ENCODE measurements around the gene HOXC4. TPM values are rescaled to one million over a fixed set of nuclear protein-coding genes. Genes with fewer than 3 reads are reported as not detected.
"Not testable (repeated sequence)": the region's sequence is repeated elsewhere in the genome, so short reads cannot be mapped to it uniquely, and the experiment has no call there.

HOXC4 gene
- total and polyA plus RNA-seq, 7 experiments from 2014 or later: 0.24 to 0.98 TPM; not detected in 5

- POLR2A ChIA-PET: no interaction called here
- DNase-seq: no peak
- no peaks in the 10 kb centered on the region for H3K9me3 Mint-ChIP-seq
- no peak overlapping the region for H3K27ac ChIP-seq (ENCODE audit: low read depth, low read length)
- H3K27me3 Mint-ChIP-seq: peaks cover 79 to 96% (median 91%) of the 10 kb centered on the region in 5 donors
- CTCF ChIA-PET: interaction anchor here (0.9 kb wide), 1 partner anchor 13 kb away, joined by 4 read pairs; the partner anchor contains the start of gene HOXC4
- H3K4me3 Mint-ChIP-seq: no peak overlapping the region
- no peak for ATAC-seq
- no peaks in the 10 kb centered on the region for H3K36me3 ChIP-seq (ENCODE audit: control insufficient read depth in 2 of 3, insufficient read depth in 3 of 3, low read length in 3 of 3)
- H3K9me3 ChIP-seq (ENCODE audit: control insufficient read depth in 2 of 3, low read length in 3 of 3): no peaks in the 10 kb centered on the region
- intact Hi-C loops (cut with micrococcal nuclease): no loop called here
- H3K27ac Mint-ChIP-seq: no peak overlapping the region
- no peaks in the 10 kb centered on the region for H3K4me1 ChIP-seq (ENCODE audit: control insufficient read depth in 2 of 2, insufficient read depth in 2 of 2, low read length in 2 of 2)
- H3K4me1 Mint-ChIP-seq: peaks cover 0 to 17% (median 11%) of the 10 kb centered on the region in 7 donors
- H3K4me3 ChIP-seq (ENCODE audit: low read length): no peak overlapping the region
- peaks cover 0 to 4% (median 0%) of the 10 kb centered on the region in 5 donors for H3K36me3 Mint-ChIP-seq
- H3K27me3 ChIP-seq (ENCODE audit: control insufficient read depth in 2 of 2, insufficient read depth in 2 of 2, low read length in 2 of 2): peaks cover 4 to 18% of the 10 kb centered on the region in 2 donors
Observed at GRCh38 chr12:54039417-54040147, 14.1 kb upstream of the HOXC4 start.

DNA sequence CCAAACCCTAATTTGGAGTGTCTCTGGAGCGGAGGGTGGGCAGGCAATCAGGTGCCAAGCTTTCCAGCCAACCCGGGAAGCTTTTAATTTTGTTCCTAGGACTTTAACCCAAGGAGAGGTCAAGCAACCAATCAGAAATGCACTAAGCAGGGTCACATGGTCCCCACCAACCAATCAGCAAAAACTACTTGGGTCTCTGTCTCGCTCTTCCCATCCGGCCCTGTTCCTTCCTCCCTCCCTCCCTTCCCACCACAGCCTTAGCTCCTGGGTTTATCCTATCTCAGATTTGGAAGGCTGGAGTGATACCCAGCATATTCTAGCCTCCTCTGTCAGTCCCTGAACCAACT is 13.5 kb upstream of the HOXC4 start:
- H3K36me3 ChIP-seq (ENCODE audit: control insufficient read depth in 2 of 3, insufficient read depth in 3 of 3, low read length in 3 of 3): no peaks in the 10 kb centered on the region
- H3K9me3 Mint-ChIP-seq: no peaks in the 10 kb centered on the region
- ChIA-PET CTCF (no interaction called here), POLR2A (no interaction called here)
- no peak for ATAC-seq
- peaks cover 81 to 96% (median 92%) of the 10 kb centered on the region in 5 donors for H3K27me3 Mint-ChIP-seq
- intact Hi-C loops (cut with micrococcal nuclease): no loop called here
- peaks cover 0 to 13% (median 10%) of the 10 kb centered on the region in 7 donors for H3K4me1 Mint-ChIP-seq
- H3K9me3 ChIP-seq (ENCODE audit: control insufficient read depth in 2 of 3, low read length in 3 of 3): no peaks in the 10 kb centered on the region
- H3K27ac ChIP-seq (ENCODE audit: low read depth, low read length): no peak overlapping the region
- no peaks in the 10 kb centered on the region for H3K4me1 ChIP-seq (ENCODE audit: control insufficient read depth in 2 of 2, insufficient read depth in 2 of 2, low read length in 2 of 2)
- H3K27ac Mint-ChIP-seq: no peak overlapping the region
- peaks cover 1 to 14% of the 10 kb centered on the region in 2 donors for H3K27me3 ChIP-seq (ENCODE audit: control insufficient read depth in 2 of 2, insufficient read depth in 2 of 2, low read length in 2 of 2)
- no peak for DNase-seq
- H3K4me3 Mint-ChIP-seq: no peak overlapping the region
- H3K4me3 ChIP-seq (ENCODE audit: low read length): no peak overlapping the region
- H3K36me3 Mint-ChIP-seq: peaks cover 0 to 4% (median 0%) of the 10 kb centered on the region in 5 donors

- H3K4me1 Mint-ChIP-seq: peaks cover 0 to 13% (median 10%) of the 10 kb centered on the region in 7 donors
- peaks cover 0 to 18% of the 10 kb centered on the region in 2 donors for H3K27me3 ChIP-seq (ENCODE audit: control insufficient read depth in 2 of 2, insufficient read depth in 2 of 2, low read length in 2 of 2)
Observed at GRCh38 chr12:54040648-54041047, 13.0 kb upstream of the HOXC4 start.

DNA sequence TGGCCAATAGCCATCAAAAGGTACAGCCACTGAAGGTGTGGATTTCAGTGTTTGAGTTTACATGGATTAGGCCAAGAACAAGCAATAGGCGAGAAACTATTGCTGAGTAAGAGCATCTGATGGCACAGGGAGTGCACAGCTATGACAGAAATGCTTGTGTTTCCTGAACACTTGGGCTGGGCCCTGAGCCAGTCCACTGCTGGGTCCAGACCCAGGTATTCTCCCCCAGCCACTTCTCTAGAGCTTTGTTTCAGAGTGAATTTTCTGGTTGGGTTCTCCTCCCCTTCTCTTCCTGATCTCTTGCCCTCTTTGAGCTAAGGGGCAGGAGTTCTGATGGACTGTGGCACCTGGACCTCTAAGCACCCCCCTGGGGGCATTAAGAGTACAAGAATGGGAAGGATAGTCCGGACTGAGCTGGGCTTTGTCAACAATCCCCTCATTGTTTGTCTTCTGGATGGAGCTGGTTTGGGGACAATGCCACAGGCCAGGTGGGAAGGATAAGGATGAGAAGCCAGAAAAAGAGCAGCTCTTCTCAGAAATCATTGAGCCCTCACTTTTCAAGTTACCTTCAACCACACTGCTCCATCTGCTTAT is 12.4 kb upstream of the HOXC4 start:
- ATAC-seq (no peak), DNase-seq (no peak)
- H3K36me3 Mint-ChIP-seq: no peaks in the 10 kb centered on the region
- H3K27ac ChIP-seq (ENCODE audit: low read depth, low read length): no peak overlapping the region
- peaks cover 0 to 23% of the 10 kb centered on the region in 2 donors for H3K27me3 ChIP-seq (ENCODE audit: control insufficient read depth in 2 of 2, insufficient read depth in 2 of 2, low read length in 2 of 2)
- CTCF ChIA-PET: interaction anchor here (0.8 kb wide), 1 partner anchor 160 kb away, joined by 3 read pairs; no protein-coding TSS in a partner anchor
- H3K4me3 ChIP-seq (ENCODE audit: low read length): no peak overlapping the region
- POLR2A ChIA-PET: no interaction called here
- H3K9me3 Mint-ChIP-seq: no peaks in the 10 kb centered on the region
- H3K4me1 ChIP-seq (ENCODE audit: control insufficient read depth in 2 of 2, insufficient read depth in 2 of 2, low read length in 2 of 2): no peaks in the 10 kb centered on the region
- no peaks in the 10 kb centered on the region for H3K36me3 ChIP-seq (ENCODE audit: control insufficient read depth in 2 of 3, insufficient read depth in 3 of 3, low read length in 3 of 3)
- H3K27ac Mint-ChIP-seq: no peak overlapping the region
- peaks cover 1 to 13% (median 10%) of the 10 kb centered on the region in 7 donors for H3K4me1 Mint-ChIP-seq
- intact Hi-C loops (cut with micrococcal nuclease): no loop called here
- H3K4me3 Mint-ChIP-seq: no peak overlapping the region
- peaks cover 82 to 96% (median 93%) of the 10 kb centered on the region in 5 donors for H3K27me3 Mint-ChIP-seq
- H3K9me3 ChIP-seq (ENCODE audit: control insufficient read depth in 2 of 3, low read length in 3 of 3): no peaks in the 10 kb centered on the region

More at GRCh38 chr12:54040648-54041047, 13.0 kb upstream of the HOXC4 start:
- no peak overlapping the region for H3K27ac Mint-ChIP-seq
- no peaks in the 10 kb centered on the region for H3K9me3 Mint-ChIP-seq
- H3K27me3 Mint-ChIP-seq: peaks cover 81 to 96% (median 93%) of the 10 kb centered on the region in 5 donors
- ChIA-PET CTCF (interaction anchor here (0.8 kb wide), 1 partner anchor 160 kb away, joined by 3 read pairs; no protein-coding TSS in a partner anchor), POLR2A (no interaction called here)
- intact Hi-C loops (cut with micrococcal nuclease): no loop called here
- Histone ChIP-seq H3K9me3 (ENCODE audit: control insufficient read depth in 2 of 3, low read length in 3 of 3) (no peaks in the 10 kb centered on the region), H3K4me1 (ENCODE audit: control insufficient read depth in 2 of 2, insufficient read depth in 2 of 2, low read length in 2 of 2) (no peaks in the 10 kb centered on the region), H3K27ac (ENCODE audit: low read depth, low read length) (no peak overlapping the region), H3K36me3 (ENCODE audit: control insufficient read depth in 2 of 3, insufficient read depth in 3 of 3, low read length in 3 of 3) (no peaks in the 10 kb centered on the region), H3K4me3 (ENCODE audit: low read length) (no peak overlapping the region)
- ATAC-seq: no peak
- H3K36me3 Mint-ChIP-seq: peaks cover 0 to 2% (median 0%) of the 10 kb centered on the region in 5 donors
- DNase-seq: no peak
- H3K4me3 Mint-ChIP-seq: no peak overlapping the region

GRCh38 chr12:54042033-54042432 is 11.6 kb upstream of the HOXC4 start:
- H3K36me3 ChIP-seq (ENCODE audit: control insufficient read depth in 2 of 3, insufficient read depth in 3 of 3, low read length in 3 of 3); ATAC-seq; H3K27ac Mint-ChIP-seq; H3K4me3 ChIP-seq (ENCODE audit: low read length); CTCF ChIA-PET; DNase-seq; intact Hi-C loops (cut with micrococcal nuclease); H3K36me3 Mint-ChIP-seq; POLR2A ChIA-PET; H3K9me3 Mint-ChIP-seq; H3K27ac ChIP-seq (ENCODE audit: low read depth, low read length); H3K4me3 Mint-ChIP-seq; H3K4me1 ChIP-seq (ENCODE audit: control insufficient read depth in 2 of 2, insufficient read depth in 2 of 2, low read length in 2 of 2); H3K9me3 ChIP-seq (ENCODE audit: control insufficient read depth in 2 of 3, low read length in 3 of 3): not testable (repeated sequence)
- H3K4me1 Mint-ChIP-seq: peaks cover 7 to 21% (median 13%) of the 10 kb centered on the region in 7 donors
- peaks cover 6 to 31% of the 10 kb centered on the region in 2 donors for H3K27me3 ChIP-seq (ENCODE audit: control insufficient read depth in 2 of 2, insufficient read depth in 2 of 2, low read length in 2 of 2)
- H3K27me3 Mint-ChIP-seq: peaks cover 87 to 96% (median 94%) of the 10 kb centered on the region in 5 donors

GRCh38 chr12:54042970-54043853 is 10.4 kb upstream of the HOXC4 start:
- ChIA-PET POLR2A (no interaction called here), CTCF (no interaction called here)
- Mint-ChIP-seq H3K27ac (no peak overlapping the region), H3K4me1 (peaks cover 10 to 28% (median 18%) of the 10 kb centered on the region in 7 donors), H3K9me3 (peaks cover 0 to 4% (median 0%) of the 10 kb centered on the region in 11 donors), H3K27me3 (peaks cover 86 to 96% (median 92%) of the 10 kb centered on the region in 5 donors), H3K36me3 (no peaks in the 10 kb centered on the region), H3K4me3 (no peak overlapping the region)
- no peak overlapping the region for H3K4me3 ChIP-seq (ENCODE audit: low read length)
- intact Hi-C loops (cut with micrococcal nuclease): no loop called here
- peaks cover 0 to 3% (median 0%) of the 10 kb centered on the region in 3 experiments for H3K9me3 ChIP-seq (ENCODE audit: control insufficient read depth in 2 of 3, low read length in 3 of 3)
- H3K4me1 ChIP-seq (ENCODE audit: control insufficient read depth in 2 of 2, insufficient read depth in 2 of 2, low read length in 2 of 2): peaks cover 0 to 8% of the 10 kb centered on the region in 2 donors
- ATAC-seq (no peak), DNase-seq (no peak)
- H3K27ac ChIP-seq (ENCODE audit: low read depth, low read length): no peak overlapping the region
- H3K27me3 ChIP-seq (ENCODE audit: control insufficient read depth in 2 of 2, insufficient read depth in 2 of 2, low read length in 2 of 2): peaks cover 6 to 35% of the 10 kb centered on the region in 2 donors
- no peaks in the 10 kb centered on the region for H3K36me3 ChIP-seq (ENCODE audit: control insufficient read depth in 2 of 3, insufficient read depth in 3 of 3, low read length in 3 of 3)

Data from naive thymus-derived CD4-positive, alpha-beta T cell (primary cell).